ENCODE data around the gene DYNC1I2. TPM values are rescaled to one million over a fixed set of nuclear protein-coding genes. Genes with fewer than 3 reads are reported as not detected.

The DYNC1I2 gene
- total and polyA plus RNA-seq, 2 of the 4 experiments (the other 2 are of a cell fraction) = 110 to 114 TPM

DNA sequence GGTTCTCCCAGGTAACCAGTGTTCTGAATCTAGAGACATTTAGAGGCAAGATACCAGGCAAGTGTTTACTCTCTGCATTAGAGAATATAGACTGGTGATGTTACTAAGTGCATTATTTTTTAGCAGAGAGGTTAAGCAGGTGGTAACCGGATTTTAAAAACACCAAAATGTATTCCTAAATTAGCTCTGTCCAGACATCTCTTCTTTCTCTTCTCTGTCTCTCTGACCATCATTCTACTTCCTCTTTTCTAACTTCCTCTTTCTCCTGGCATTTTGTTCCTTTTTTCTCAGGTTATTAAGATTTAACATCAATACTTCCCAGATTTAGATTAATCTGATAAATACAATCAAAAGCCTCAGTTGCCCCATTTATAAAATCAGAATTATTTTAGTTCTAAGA is 31.7 kb upstream of the DYNC1I2 start:
- Histone ChIP-seq H4K91ac (ENCODE audit: insufficient read depth, low read depth, low read length) (no peak overlapping the region), H2BK120ac (ENCODE audit: low read depth, low read length) (no peak overlapping the region), H3K79me1 (ENCODE audit: low read depth in 1 of 2, low read length in 2 of 2) (no peaks in the 10 kb centered on the region), H2BK5ac (ENCODE audit: low read depth, low read length, poor library complexity, severe bottlenecking) (no peak overlapping the region), H2AK5ac (ENCODE audit: low read depth, low read length) (no peak overlapping the region), H2AK9ac (replicated peaks; ENCODE audit: low read depth, low read length, poor library complexity) (no peak overlapping the region), H2BK15ac (ENCODE audit: low read depth, low read length) (no peak overlapping the region), H2BK20ac (ENCODE audit: low read depth, low read length) (no peak overlapping the region), H3K18ac (ENCODE audit: low read depth, low read length) (no peak overlapping the region), H3K4me1 (ENCODE audit: control insufficient read depth, insufficient read depth, low read length) (no peaks in the 10 kb centered on the region), H3K4me3 (ENCODE audit: insufficient read depth, low read depth, low read length) (no peak overlapping the region), H3K36me3 (ENCODE audit: control insufficient read depth, insufficient read depth, low read length) (no peaks in the 10 kb centered on the region), H3K14ac (replicated peaks; ENCODE audit: low read depth, low read length) (no peak overlapping the region), H3K4me2 (ENCODE audit: low read depth, low read length) (no peak overlapping the region), H3K23ac (ENCODE audit: low read depth, low read length) (no peak overlapping the region), H3K27ac (ENCODE audit: insufficient read depth, low read length) (no peak overlapping the region), H3K4ac (ENCODE audit: low read depth, low read length) (no peak overlapping the region), H4K8ac (ENCODE audit: low read depth in 2 of 2, low read length in 2 of 2) (no peak overlapping the region), H3K9me1 (ENCODE audit: insufficient read depth, low read length) (no peaks in the 10 kb centered on the region), H2AFZ (replicated peaks; ENCODE audit: low read length, poor library complexity) (no peak overlapping the region), H4K5ac (ENCODE audit: low read depth, low read length) (no peak overlapping the region), H3K27me3 (ENCODE audit: control insufficient read depth, insufficient read depth, low read length) (peaks cover 9% of the 10 kb centered on the region), H3K56ac (ENCODE audit: extremely low read depth, insufficient read depth, low read length) (no peak overlapping the region), H4K20me1 (ENCODE audit: insufficient read depth, low read length) (no peaks in the 10 kb centered on the region), H3K9me3 (ENCODE audit: control insufficient read depth, insufficient read depth, low read length) (peaks cover 2% of the 10 kb centered on the region; the same call in 1 of the 2 replicates), H3K9ac (ENCODE audit: low read depth, low read length) (no peak overlapping the region)
- no TSS peak for BruUV-seq (replicated peaks)
- in situ Hi-C loops (cut with MboI; ENCODE audit: low sequenced_read_pairs) (no loop called here), intact Hi-C loops (cut with micrococcal nuclease) (no loop called here), dilution Hi-C loops (cut with HindIII; ENCODE audit: low sequenced_read_pairs, unreplicated experiment) (no loop called here)
- ChIA-PET POLR2A (ENCODE audit: unreplicated experiment) (no interaction called here), CTCF (no interaction called here)
- TF ChIP-seq NFE2L2 (IDR thresholded peaks at IDR 0.05; ENCODE audit: low read depth, low read length) (no peak), RAD21 (IDR thresholded peaks at IDR 0.05; ENCODE audit: low read length) (no peak), FOS (IDR thresholded peaks at IDR 0.05; ENCODE audit: low read depth, low read length) (no peak), POLR2A (IDR thresholded peaks at IDR 0.05; ENCODE audit: low read depth, low read length) (no peak), SMC3 (IDR thresholded peaks at IDR 0.05; ENCODE audit: low read depth, low read length) (no peak), CEBPB (IDR thresholded peaks at IDR 0.05; ENCODE audit: low read depth, low read length) (no peak), CHD1 (IDR thresholded peaks at IDR 0.05; ENCODE audit: low read depth, low read length) (no peak), MAZ (IDR thresholded peaks at IDR 0.05; ENCODE audit: borderline replicate concordance, low read depth, low read length) (no peak), ELK1 (IDR thresholded peaks at IDR 0.05; ENCODE audit: borderline replicate concordance, low read depth, low read length) (no peak), BHLHE40 (IDR thresholded peaks at IDR 0.05; ENCODE audit: low read depth, low read length) (no peak), CTCF (conservative IDR thresholded peaks at IDR 0.05; ENCODE audit: low read depth, low read length) (no peak), RFX5 (IDR thresholded peaks at IDR 0.05; ENCODE audit: low read depth, low read length) (no peak), MAFK (IDR thresholded peaks at IDR 0.05; ENCODE audit: low read depth, low read length) (no peak), RCOR1 (IDR thresholded peaks at IDR 0.05; ENCODE audit: insufficient replicate concordance, low read length) (no peak)
- TF ChIP-seq, protein P1, sequence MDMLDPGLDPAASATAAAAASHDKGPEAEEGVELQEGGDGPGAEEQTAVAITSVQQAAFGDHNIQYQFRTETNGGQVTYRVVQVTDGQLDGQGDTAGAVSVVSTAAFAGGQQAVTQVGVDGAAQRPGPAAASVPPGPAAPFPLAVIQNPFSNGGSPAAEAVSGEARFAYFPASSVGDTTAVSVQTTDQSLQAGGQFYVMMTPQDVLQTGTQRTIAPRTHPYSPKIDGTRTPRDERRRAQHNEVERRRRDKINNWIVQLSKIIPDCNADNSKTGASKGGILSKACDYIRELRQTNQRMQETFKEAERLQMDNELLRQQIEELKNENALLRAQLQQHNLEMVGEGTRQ (IDR thresholded peaks at IDR 0.05; ENCODE audit: low read depth, low read length) = no peak
- ATAC-seq (ENCODE audit: low read depth) = no peak
- no CpG with 5 or more reads among the region's 1 CpG for WGBS, 2 experiments (ENCODE audit: extremely low coverage in 2 of 2, insufficient read length in 1 of 2)
- no peak for DNase-seq
